ENCODE data around the gene NR6A1. TPM values are rescaled to one million over a fixed set of nuclear protein-coding genes. Genes with fewer than 3 reads are reported as not detected.

Gene NR6A1
- total and polyA plus RNA-seq, 2 of the 13 experiments (the other 11 are each of a cell fraction or from before 2014, with no cell fraction given) = 28.1 to 31.5 TPM

DNA sequence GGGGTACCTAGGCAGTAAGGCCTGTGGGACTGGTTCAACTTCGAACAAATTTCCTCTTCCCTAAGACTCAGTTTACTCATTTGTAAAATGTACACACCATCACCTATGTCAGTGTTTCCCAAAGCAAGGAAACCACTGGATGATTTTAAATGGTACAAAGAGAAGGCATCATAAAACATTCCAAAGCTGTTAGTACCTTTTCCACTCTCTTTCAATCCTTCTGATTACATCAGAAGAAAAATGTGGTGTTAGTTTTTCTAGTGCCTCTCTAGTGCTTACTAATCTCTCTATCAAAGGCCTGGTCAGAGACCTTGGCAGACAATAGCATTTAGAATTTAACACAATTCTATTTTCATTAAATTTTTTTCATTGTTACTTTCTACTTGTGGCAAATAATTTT, 18.1 kb downstream of the NR6A1 start (continued):
- TF ChIP-seq, protein P1, sequence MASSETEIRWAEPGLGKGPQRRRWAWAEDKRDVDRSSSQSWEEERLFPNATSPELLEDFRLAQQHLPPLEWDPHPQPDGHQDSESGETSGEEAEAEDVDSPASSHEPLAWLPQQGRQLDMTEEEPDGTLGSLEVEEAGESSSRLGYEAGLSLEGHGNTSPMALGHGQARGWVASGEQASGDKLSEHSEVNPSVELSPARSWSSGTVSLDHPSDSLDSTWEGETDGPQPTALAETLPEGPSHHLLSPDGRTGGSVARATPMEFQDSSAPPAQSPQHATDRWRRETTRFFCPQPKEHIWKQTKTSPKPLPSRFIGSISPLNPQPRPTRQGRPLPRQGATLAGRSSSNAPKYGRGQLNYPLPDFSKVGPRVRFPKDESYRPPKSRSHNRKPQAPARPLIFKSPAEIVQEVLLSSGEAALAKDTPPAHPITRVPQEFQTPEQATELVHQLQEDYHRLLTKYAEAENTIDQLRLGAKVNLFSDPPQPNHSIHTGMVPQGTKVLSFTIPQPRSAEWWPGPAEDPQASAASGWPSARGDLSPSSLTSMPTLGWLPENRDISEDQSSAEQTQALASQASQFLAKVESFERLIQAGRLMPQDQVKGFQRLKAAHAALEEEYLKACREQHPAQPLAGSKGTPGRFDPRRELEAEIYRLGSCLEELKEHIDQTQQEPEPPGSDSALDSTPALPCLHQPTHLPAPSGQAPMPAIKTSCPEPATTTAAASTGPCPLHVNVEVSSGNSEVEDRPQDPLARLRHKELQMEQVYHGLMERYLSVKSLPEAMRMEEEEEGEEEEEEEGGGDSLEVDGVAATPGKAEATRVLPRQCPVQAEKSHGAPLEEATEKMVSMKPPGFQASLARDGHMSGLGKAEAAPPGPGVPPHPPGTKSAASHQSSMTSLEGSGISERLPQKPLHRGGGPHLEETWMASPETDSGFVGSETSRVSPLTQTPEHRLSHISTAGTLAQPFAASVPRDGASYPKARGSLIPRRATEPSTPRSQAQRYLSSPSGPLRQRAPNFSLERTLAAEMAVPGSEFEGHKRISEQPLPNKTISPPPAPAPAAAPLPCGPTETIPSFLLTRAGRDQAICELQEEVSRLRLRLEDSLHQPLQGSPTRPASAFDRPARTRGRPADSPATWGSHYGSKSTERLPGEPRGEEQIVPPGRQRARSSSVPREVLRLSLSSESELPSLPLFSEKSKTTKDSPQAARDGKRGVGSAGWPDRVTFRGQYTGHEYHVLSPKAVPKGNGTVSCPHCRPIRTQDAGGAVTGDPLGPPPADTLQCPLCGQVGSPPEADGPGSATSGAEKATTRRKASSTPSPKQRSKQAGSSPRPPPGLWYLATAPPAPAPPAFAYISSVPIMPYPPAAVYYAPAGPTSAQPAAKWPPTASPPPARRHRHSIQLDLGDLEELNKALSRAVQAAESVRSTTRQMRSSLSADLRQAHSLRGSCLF (CRISPR knock-in tag; IDR thresholded peaks at IDR 0.05; ENCODE audit: borderline replicate concordance) = no peak
- TF ChIP-seq TAF15 (IDR thresholded peaks at IDR 0.05; ENCODE audit: low read depth, low read length, poor library complexity, severe bottlenecking) = no peak
- TF ChIP-seq, protein P2, sequence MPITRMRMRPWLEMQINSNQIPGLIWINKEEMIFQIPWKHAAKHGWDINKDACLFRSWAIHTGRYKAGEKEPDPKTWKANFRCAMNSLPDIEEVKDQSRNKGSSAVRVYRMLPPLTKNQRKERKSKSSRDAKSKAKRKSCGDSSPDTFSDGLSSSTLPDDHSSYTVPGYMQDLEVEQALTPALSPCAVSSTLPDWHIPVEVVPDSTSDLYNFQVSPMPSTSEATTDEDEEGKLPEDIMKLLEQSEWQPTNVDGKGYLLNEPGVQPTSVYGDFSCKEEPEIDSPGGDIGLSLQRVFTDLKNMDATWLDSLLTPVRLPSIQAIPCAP (CRISPR knock-in tag; IDR thresholded peaks at IDR 0.05; ENCODE audit: low read depth) = no peak
- TF ChIP-seq NFE2L1 (CRISPR knock-in tag; IDR thresholded peaks at IDR 0.05; ENCODE audit: borderline replicate concordance) = no peak
- TF ChIP-seq ETV5 (CRISPR knock-in tag; IDR thresholded peaks at IDR 0.05; ENCODE audit: borderline replicate concordance) = no peak
- no peak for TF ChIP-seq TARDBP (CRISPR knock-in tag; IDR thresholded peaks at IDR 0.05)
- TF ChIP-seq, protein P3, sequence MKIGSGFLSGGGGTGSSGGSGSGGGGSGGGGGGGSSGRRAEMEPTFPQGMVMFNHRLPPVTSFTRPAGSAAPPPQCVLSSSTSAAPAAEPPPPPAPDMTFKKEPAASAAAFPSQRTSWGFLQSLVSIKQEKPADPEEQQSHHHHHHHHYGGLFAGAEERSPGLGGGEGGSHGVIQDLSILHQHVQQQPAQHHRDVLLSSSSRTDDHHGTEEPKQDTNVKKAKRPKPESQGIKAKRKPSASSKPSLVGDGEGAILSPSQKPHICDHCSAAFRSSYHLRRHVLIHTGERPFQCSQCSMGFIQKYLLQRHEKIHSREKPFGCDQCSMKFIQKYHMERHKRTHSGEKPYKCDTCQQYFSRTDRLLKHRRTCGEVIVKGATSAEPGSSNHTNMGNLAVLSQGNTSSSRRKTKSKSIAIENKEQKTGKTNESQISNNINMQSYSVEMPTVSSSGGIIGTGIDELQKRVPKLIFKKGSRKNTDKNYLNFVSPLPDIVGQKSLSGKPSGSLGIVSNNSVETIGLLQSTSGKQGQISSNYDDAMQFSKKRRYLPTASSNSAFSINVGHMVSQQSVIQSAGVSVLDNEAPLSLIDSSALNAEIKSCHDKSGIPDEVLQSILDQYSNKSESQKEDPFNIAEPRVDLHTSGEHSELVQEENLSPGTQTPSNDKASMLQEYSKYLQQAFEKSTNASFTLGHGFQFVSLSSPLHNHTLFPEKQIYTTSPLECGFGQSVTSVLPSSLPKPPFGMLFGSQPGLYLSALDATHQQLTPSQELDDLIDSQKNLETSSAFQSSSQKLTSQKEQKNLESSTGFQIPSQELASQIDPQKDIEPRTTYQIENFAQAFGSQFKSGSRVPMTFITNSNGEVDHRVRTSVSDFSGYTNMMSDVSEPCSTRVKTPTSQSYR (CRISPR knock-in tag; IDR thresholded peaks at IDR 0.05; ENCODE audit: borderline replicate concordance) = no peak
- TF ChIP-seq ZNF331 (CRISPR knock-in tag; IDR thresholded peaks at IDR 0.05) = no peak
- TF ChIP-seq RBM22 (optimal IDR thresholded peaks at IDR 0.05; ENCODE audit: low read length) = no peak
